Vagina (tissue), 2 donors: ENCODE results near the gene THTPA. TPM values are rescaled to one million over a fixed set of nuclear protein-coding genes. Genes with fewer than 3 reads are reported as not detected.

ENCODE experiments used
- DNase-seq, 2 donors: peaks; one replicate each; pipeline ENCODE4 v3.0.0-alpha.2; 2017; ENCODE audit errors: extremely low spot score in 2 of 2
- H3K27ac ChIP-seq: fragments of 200-600 bp; sonication (generic); one replicate; pipeline ENCODE4 v1.5.1; 2019
- H3K27me3 ChIP-seq: fragments of 200-600 bp; sonication (generic); one replicate; pipeline ENCODE4 v1.5.1; 2019
- H3K36me3 ChIP-seq, 2 donors: fragments of 200-600 bp; sonication (generic); one replicate each; pipeline ENCODE4 v1.5.1; 2017 to 2019
- H3K4me1 ChIP-seq: fragments of 200-600 bp; sonication (generic); one replicate; pipeline ENCODE4 v1.5.1; 2019
- H3K4me3 ChIP-seq, 2 donors: fragments of 200-600 bp; sonication (generic); 1 replicate in 1 of 2; 2 replicates in 1 of 2; pipeline ENCODE4 v1.5.1; 2016 to 2019
- H3K9me3 ChIP-seq: fragments of 200-600 bp; sonication (generic); one replicate; pipeline ENCODE4 v1.5.1; 2019
- CTCF ChIP-seq, 3 experiments: fragments of 450-650 bp in 2 of 3; fragments of 200-600 bp in 1 of 3; sonication (generic) in 1 of 3; IDR thresholded peaks; one replicate each; pipeline ENCODE4 v1.5.1; 2017 to 2019; ENCODE audit warnings: antibody characterized with exemption in 3 of 3, mild to moderate bottlenecking in 2 of 3, moderate library complexity in 2 of 3
- POLR2A ChIP-seq, 2 donors: fragments of 450-650 bp; IDR thresholded peaks; one replicate each; pipeline ENCODE4 v1.6.1; 2017; ENCODE audit warnings: antibody characterized with exemption in 2 of 2, mild to moderate bottlenecking in 2 of 2, moderate library complexity in 2 of 2
- POLR2AphosphoS5 ChIP-seq, 2 donors: sonication (generic); formaldehyde crosslinking; IDR thresholded peaks; one replicate each; pipeline ENCODE4 v1.9.0; 2017; ENCODE audit warnings: antibody characterized with exemption in 2 of 2, mild to moderate bottlenecking in 2 of 2, low read depth in 1 of 2; ENCODE audit not compliant: insufficient read depth in 1 of 2
- intact Hi-C: fragments of 100-400 bp; cut with DNase I; formaldehyde crosslinking; loops from one replicate; pipeline ENCODE4 v1.15.1; 2023
- total RNA-seq: library from RNA; depleted of rRNA; stranded (reverse); fragments of >200 nt; gene quantifications from one replicate; pipeline ENCODE4 v1.2.3, GENCODE V29; 2016

Gene THTPA
- total RNA-seq, 1 donor from 2014 or later = 15.0 TPM

- Histone ChIP-seq H3K9me3 (no peaks in the 10 kb centered on the region), H3K4me1 (no peaks in the 10 kb centered on the region), H3K4me3 (no peak overlapping the region), H3K36me3 (no peaks in the 10 kb centered on the region), H3K27me3 (no peaks in the 10 kb centered on the region), H3K27ac (no peak overlapping the region)
- TF ChIP-seq CTCF (IDR thresholded peaks at IDR 0.05) (no peak), POLR2AphosphoS5 (IDR thresholded peaks at IDR 0.05; ENCODE audit: insufficient read depth in 1 of 2, low read depth in 1 of 2) (no peak), POLR2A (IDR thresholded peaks at IDR 0.05) (no peak)
- intact Hi-C loops = no loop called here
- no peak for DNase-seq
Observed at GRCh38 chr14:23540141-23540469, 16.0 kb upstream of the THTPA start.

- no peaks in the 10 kb centered on the region for H3K4me1 ChIP-seq
- DNase-seq = no peak
- H3K36me3 ChIP-seq = no peaks in the 10 kb centered on the region
- no peaks in the 10 kb centered on the region for H3K9me3 ChIP-seq
- no peaks in the 10 kb centered on the region for H3K27me3 ChIP-seq
- TF ChIP-seq POLR2A (IDR thresholded peaks at IDR 0.05) (no peak), POLR2AphosphoS5 (IDR thresholded peaks at IDR 0.05; ENCODE audit: insufficient read depth in 1 of 2, low read depth in 1 of 2) (no peak), CTCF (IDR thresholded peaks at IDR 0.05) (no peak)
- H3K4me3 ChIP-seq = no peak overlapping the region
- intact Hi-C loops = no loop called here
- no peak overlapping the region for H3K27ac ChIP-seq
Observed at GRCh38 chr14:23542261-23542660, 13.8 kb upstream of the THTPA start.

GRCh38 chr14:23543403-23543802 lies 12.7 kb upstream of the THTPA start:
- Histone ChIP-seq H3K27ac (no peak overlapping the region), H3K36me3 (no peaks in the 10 kb centered on the region), H3K9me3 (no peaks in the 10 kb centered on the region), H3K27me3 (no peaks in the 10 kb centered on the region), H3K4me1 (no peaks in the 10 kb centered on the region), H3K4me3 (no peak overlapping the region)
- TF ChIP-seq CTCF (IDR thresholded peaks at IDR 0.05) = no peak
- no peak for TF ChIP-seq POLR2AphosphoS5 (IDR thresholded peaks at IDR 0.05; ENCODE audit: insufficient read depth in 1 of 2, low read depth in 1 of 2)
- TF ChIP-seq POLR2A (IDR thresholded peaks at IDR 0.05) = no peak
- intact Hi-C loops = no loop called here
- DNase-seq = no peak

GRCh38 chr14:23544511-23545447 lies 11.3 kb upstream of the THTPA start:
- H3K27ac ChIP-seq = no peak overlapping the region
- no peak overlapping the region for H3K4me3 ChIP-seq
- H3K36me3 ChIP-seq = no peaks in the 10 kb centered on the region
- H3K9me3 ChIP-seq = no peaks in the 10 kb centered on the region
- no peak for TF ChIP-seq POLR2A (IDR thresholded peaks at IDR 0.05)
- DNase-seq = no peak
- H3K27me3 ChIP-seq = no peaks in the 10 kb centered on the region
- intact Hi-C loops = no loop called here
- no peaks in the 10 kb centered on the region for H3K4me1 ChIP-seq

- peaks cover 5% of the 10 kb centered on the region for H3K4me1 ChIP-seq
- no peak for DNase-seq
- H3K27me3 ChIP-seq = no peaks in the 10 kb centered on the region
- no peaks in the 10 kb centered on the region for H3K9me3 ChIP-seq
- TF ChIP-seq POLR2A (IDR thresholded peaks at IDR 0.05) (no peak), CTCF (IDR thresholded peaks at IDR 0.05) (no peak), POLR2AphosphoS5 (IDR thresholded peaks at IDR 0.05; ENCODE audit: insufficient read depth in 1 of 2, low read depth in 1 of 2) (no peak)
- intact Hi-C loops = no loop called here
- H3K4me3 ChIP-seq = no peak overlapping the region
- H3K27ac ChIP-seq = no peak overlapping the region
- H3K36me3 ChIP-seq = no peaks in the 10 kb centered on the region
Observed at GRCh38 chr14:23545740-23546365, 10.2 kb upstream of the THTPA start.
